Astrocyte of the hippocampus (primary cell): ENCODE results near the gene GALNT14.

Source experiments
- DNase-seq: peaks from one replicate; pipeline ENCODE4 v3.0.0; 2011; ENCODE audit warnings: low read depth, low spot score

The GALNT14 gene

GRCh38 chr2:31014516-31014915 lies 123.7 kb downstream of the GALNT14 start:
- no peak for DNase-seq

- DNase-seq: no peak
Measured at GRCh38 chr2:31013301-31013700, 124.9 kb downstream of the GALNT14 start.

- no peak for DNase-seq
Measured at GRCh38 chr2:31012406-31012805, 125.8 kb downstream of the GALNT14 start.

GRCh38 chr2:31011587-31011986 lies 126.7 kb downstream of the GALNT14 start:
- no peak for DNase-seq

GRCh38 chr2:31008561-31009114 lies 129.6 kb downstream of the GALNT14 start:
- peak; percentile 9 for DNase-seq

GRCh38 chr2:31004257-31004656 lies 134.0 kb downstream of the GALNT14 start:
- no peak for DNase-seq

GRCh38 chr2:31003749-31004148 lies 134.5 kb downstream of the GALNT14 start:
- DNase-seq: no peak

GRCh38 chr2:31002537-31003150 lies 135.6 kb downstream of the GALNT14 start:
- no peak for DNase-seq

GRCh38 chr2:31000970-31001369 lies 137.3 kb downstream of the GALNT14 start:
- no peak for DNase-seq

- no peak for DNase-seq
Measured at GRCh38 chr2:30998672-30999071, 139.6 kb downstream of the GALNT14 start.

- no peak for DNase-seq
Measured at GRCh38 chr2:30997979-30998378, 140.3 kb downstream of the GALNT14 start.

- DNase-seq: no peak
Measured at GRCh38 chr2:30994227-30995056, 143.8 kb downstream of the GALNT14 start.

- no peak for DNase-seq
Measured at GRCh38 chr2:30992781-30993180, 145.5 kb downstream of the GALNT14 start.

GRCh38 chr2:30990671-30991070 lies 147.6 kb downstream of the GALNT14 start:
- DNase-seq: no peak

- no peak for DNase-seq
Measured at GRCh38 chr2:30990176-30990575, 148.1 kb downstream of the GALNT14 start.

- DNase-seq: no peak
Measured at GRCh38 chr2:30989746-30990145, 148.5 kb downstream of the GALNT14 start.

GRCh38 chr2:30987566-30987965 lies 150.7 kb downstream of the GALNT14 start:
- no peak for DNase-seq

- no peak for DNase-seq
Measured at GRCh38 chr2:30986231-30986580, 152.0 kb downstream of the GALNT14 start.

GRCh38 chr2:30985493-30986230 lies 152.6 kb downstream of the GALNT14 start:
- DNase-seq: no peak

- DNase-seq: no peak
Measured at GRCh38 chr2:30984148-30984547, 154.1 kb downstream of the GALNT14 start.

GRCh38 chr2:30981510-30981909 lies 156.7 kb downstream of the GALNT14 start:
- no peak for DNase-seq

- DNase-seq: peak; percentile 36
Measured at GRCh38 chr2:30981096-30981495, 157.1 kb downstream of the GALNT14 start.
